ENCODE measurements around the gene WWOX. TPM values are rescaled to one million over a fixed set of nuclear protein-coding genes. Genes with fewer than 3 reads are reported as not detected.

WWOX gene
- total RNA-seq, 1 experiment from 2014 or later, result 18.0 TPM

- DNase-seq (ENCODE audit: low read depth), result no peak
Observed at GRCh38 chr16:79159261-79160049, 1060.0 kb downstream of the WWOX start.

- DNase-seq (ENCODE audit: low read depth), result no peak
Observed at GRCh38 chr16:79162977-79163376, 1063.5 kb downstream of the WWOX start.

- DNase-seq (ENCODE audit: low read depth), result no peak
Observed at GRCh38 chr16:79163691-79164387, 1064.4 kb downstream of the WWOX start.

GRCh38 chr16:79164388-79164995 lies 1065.0 kb downstream of the WWOX start:
- DNase-seq (ENCODE audit: low read depth), result no peak

- no peak for DNase-seq (ENCODE audit: low read depth)
Observed at GRCh38 chr16:79165079-79165478, 1065.6 kb downstream of the WWOX start.

GRCh38 chr16:79165506-79165905 lies 1066.1 kb downstream of the WWOX start:
- DNase-seq (ENCODE audit: low read depth), result no peak

GRCh38 chr16:79167893-79168292 lies 1068.4 kb downstream of the WWOX start:
- no peak for DNase-seq (ENCODE audit: low read depth)

GRCh38 chr16:79168321-79168720 lies 1068.9 kb downstream of the WWOX start:
- DNase-seq (ENCODE audit: low read depth), result no peak

- no peak for DNase-seq (ENCODE audit: low read depth)
Observed at GRCh38 chr16:79169239-79169638, 1069.8 kb downstream of the WWOX start.

GRCh38 chr16:79170555-79171246 lies 1071.2 kb downstream of the WWOX start:
- no peak for DNase-seq (ENCODE audit: low read depth)

GRCh38 chr16:79171504-79171903 lies 1072.0 kb downstream of the WWOX start:
- DNase-seq (ENCODE audit: low read depth), result no peak

GRCh38 chr16:79171931-79172705 lies 1072.7 kb downstream of the WWOX start:
- DNase-seq (ENCODE audit: low read depth), result no peak

GRCh38 chr16:79172976-79173500 lies 1073.6 kb downstream of the WWOX start:
- no peak for DNase-seq (ENCODE audit: low read depth)

- DNase-seq (ENCODE audit: low read depth), result no peak
Observed at GRCh38 chr16:79173919-79174318, 1074.5 kb downstream of the WWOX start.

- DNase-seq (ENCODE audit: low read depth), result no peak
Observed at GRCh38 chr16:79175286-79176057, 1076.0 kb downstream of the WWOX start.

- no peak for DNase-seq (ENCODE audit: low read depth)
Observed at GRCh38 chr16:79177018-79177417, 1077.6 kb downstream of the WWOX start.

GRCh38 chr16:79181419-79181818 lies 1082.0 kb downstream of the WWOX start:
- DNase-seq (ENCODE audit: low read depth), result no peak

- no peak for DNase-seq (ENCODE audit: low read depth)
Observed at GRCh38 chr16:79182616-79183015, 1083.2 kb downstream of the WWOX start.

- no peak for DNase-seq (ENCODE audit: low read depth)
Observed at GRCh38 chr16:79183571-79183970, 1084.1 kb downstream of the WWOX start.

- no peak for DNase-seq (ENCODE audit: low read depth)
Observed at GRCh38 chr16:79184464-79185030, 1085.1 kb downstream of the WWOX start.
